NB4 (cell line): ENCODE data around the gene PRIMPOL.

ENCODE experiments used
- CTCF ChIP-seq: IDR thresholded peaks from one replicate; pipeline ENCODE4 v1.5.1; 2012; ENCODE audit warnings: low read depth, low read length
- MAX ChIP-seq: IDR thresholded peaks from 2 replicates; pipeline ENCODE4 v1.6.1; 2011; ENCODE audit warnings: low read depth, low read length
- MYC ChIP-seq: IDR thresholded peaks from 2 replicates; pipeline ENCODE4 v1.6.1; 2011; ENCODE audit warnings: low read depth, low read length
- POLR2A ChIP-seq: IDR thresholded peaks from 2 replicates; pipeline ENCODE4 v1.6.1; 2011; ENCODE audit warnings: mild to moderate bottlenecking; ENCODE audit not compliant: insufficient read length; ENCODE audit errors: extremely low read depth

DNA sequence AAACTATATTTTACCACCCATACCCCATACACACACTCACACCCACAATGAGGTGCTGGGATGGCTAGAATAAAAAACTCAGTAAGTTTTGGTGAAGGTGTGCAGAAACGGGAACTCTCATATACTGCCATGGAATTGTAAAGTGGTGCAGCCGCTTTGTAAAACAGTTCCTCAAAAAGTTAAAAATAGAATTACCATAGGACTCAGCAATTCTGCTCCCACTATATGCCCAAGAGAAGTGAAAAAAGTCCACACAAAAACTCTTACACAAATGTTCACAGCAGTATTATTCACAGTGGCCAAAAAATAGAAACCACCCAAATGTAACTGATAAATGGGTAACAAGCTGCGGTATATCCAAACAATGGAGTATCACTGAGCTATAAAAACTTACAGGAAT lies 77.9 kb downstream of the PRIMPOL start:
- TF ChIP-seq CTCF (no peak), POLR2A (no peak), MAX (no peak), MYC (no peak)
